ENCODE results near the gene NRAP.

DNA sequence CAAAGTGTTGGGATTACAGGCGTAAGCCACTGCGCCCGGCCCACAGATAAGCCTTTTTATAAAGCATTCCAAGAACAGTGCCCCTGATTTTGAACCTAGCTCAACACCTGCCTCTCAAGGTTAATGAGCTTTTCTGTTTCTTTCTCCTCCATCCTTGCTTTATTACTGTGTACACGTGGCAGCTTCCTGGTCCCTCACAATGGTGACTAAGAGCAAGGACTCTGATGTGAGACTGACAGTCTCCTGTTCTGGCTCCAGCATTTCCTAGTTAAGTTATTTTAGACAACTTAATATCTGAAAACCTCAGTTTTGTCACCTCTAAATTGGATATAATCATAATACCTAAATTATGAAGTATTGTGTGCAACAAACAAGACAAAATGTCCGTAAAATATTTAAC, 101.1 kb downstream of the NRAP start:
- TF ChIP-seq CTCF (IDR thresholded peaks at IDR 0.05) (no peak), EP300 (IDR thresholded peaks at IDR 0.05) (no peak)
